HG03135 (cell line): Measurements from ENCODE around the gene FAM222B.
"Not testable (repeated sequence)": the region's sequence is repeated elsewhere in the genome, so short reads cannot be mapped to it uniquely, and the experiment has no call there.

ENCODE experiments used
- ATAC-seq: cut with Tn5 transposase; IDR thresholded peaks from one replicate; pipeline ENCODE4 v1.9.1; 2021; ENCODE audit warnings: mild to moderate bottlenecking, moderate library complexity; ENCODE audit not compliant: unreplicated experiment

FAM222B gene

GRCh38 chr17:28733346-28733745 is 109.2 kb downstream of the FAM222B start:
- ATAC-seq = no peak

GRCh38 chr17:28729950-28730330 is 112.7 kb downstream of the FAM222B start:
- ATAC-seq = no peak

- ATAC-seq = peak; percentile 34
Measured at GRCh38 chr17:28728364-28729200, 114.0 kb downstream of the FAM222B start, which contains the start of gene NEK8. Gene NEK8, plus strand, starts transcription at chr17:28728788. Its CDS starts 26 bp downstream, at chr17:28728814.

GRCh38 chr17:28726627-28727491 is 115.7 kb downstream of the FAM222B start:
- ATAC-seq = peak; percentile 35

- ATAC-seq = no peak
Measured at GRCh38 chr17:28726226-28726626, 116.4 kb downstream of the FAM222B start, which contains the start of gene TLCD1. Gene TLCD1, minus strand, starts transcription at chr17:28726233. Its CDS starts 136 bp downstream, at chr17:28726097.

GRCh38 chr17:28725660-28726225 is 116.8 kb downstream of the FAM222B start:
- ATAC-seq = no peak

GRCh38 chr17:28725166-28725659 is 117.4 kb downstream of the FAM222B start:
- no peak for ATAC-seq

GRCh38 chr17:28724500-28725165 is 118.0 kb downstream of the FAM222B start:
- ATAC-seq = no peak

- ATAC-seq = not testable (repeated sequence)
Measured at GRCh38 chr17:28723836-28724499, 118.6 kb downstream of the FAM222B start.

GRCh38 chr17:28723159-28723835 is 119.3 kb downstream of the FAM222B start:
- no peak for ATAC-seq

- no peak for ATAC-seq
Measured at GRCh38 chr17:28722417-28723158, 120.0 kb downstream of the FAM222B start.

GRCh38 chr17:28720997-28721329 is 121.6 kb downstream of the FAM222B start:
- not testable (repeated sequence) for ATAC-seq

GRCh38 chr17:28720247-28720996 is 122.2 kb downstream of the FAM222B start:
- ATAC-seq = no peak

GRCh38 chr17:28719021-28719433 is 123.6 kb downstream of the FAM222B start:
- ATAC-seq = no peak

- ATAC-seq = no peak
Measured at GRCh38 chr17:28718333-28719020, 124.1 kb downstream of the FAM222B start.

- ATAC-seq = no peak
Measured at GRCh38 chr17:28717578-28718332, 124.8 kb downstream of the FAM222B start, which contains the start of gene RAB34. Gene RAB34, minus strand, starts transcription at chr17:28717868. Its CDS starts 602 bp downstream, at chr17:28717266.
